ENCODE results near the gene PRKN.

GRCh38 chr6:162605881-162606280 is 121.7 kb downstream of the PRKN start:
- TF ChIP-seq CTCF (IDR thresholded peaks at IDR 0.05) (no peak), POLR2A (IDR thresholded peaks at IDR 0.05) (no peak)
